ENCODE measurements around the gene FAM43B. TPM values are rescaled to one million over a fixed set of nuclear protein-coding genes. Genes with fewer than 3 reads are reported as not detected.
A peak's percentile ranks its signal among the peaks of the same experiment; 100 is the strongest.

FAM43B gene
- total and polyA plus RNA-seq, 10 of the 15 experiments (the other 5 are each of a cell fraction or from before 2014, with no cell fraction given), result not detected

DNA sequence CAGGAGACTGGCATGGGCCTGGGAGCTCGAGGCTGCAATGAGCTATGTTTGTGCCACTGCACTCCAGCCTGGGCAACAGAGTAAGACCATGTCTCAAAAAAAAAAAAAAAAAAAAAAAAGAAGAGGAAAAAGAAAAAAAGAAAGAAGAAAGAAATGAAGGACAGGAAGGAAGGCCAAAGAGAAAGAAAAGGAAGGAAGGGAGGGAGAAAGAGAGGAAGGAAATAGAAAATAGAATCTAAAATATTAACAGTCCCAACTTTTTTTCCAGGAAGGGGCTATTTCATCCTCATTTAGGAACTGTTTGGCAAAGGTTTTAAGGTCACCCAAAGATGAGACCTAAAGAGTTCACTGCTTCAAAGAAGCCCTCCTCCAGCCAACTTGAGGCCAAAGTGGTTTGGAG is 46.9 kb upstream of the FAM43B start:
- in situ Hi-C loops (cut with MboI), result no loop called here

More for the DNA sequence above, 46.9 kb upstream of the FAM43B start:
- RAD21 ChIA-PET (ENCODE audit: unreplicated experiment), result no interaction called here
- no peaks in the 10 kb centered on the region for H3K4me1 ChIP-seq (ENCODE audit: control insufficient read depth, insufficient read depth, low read length)
- no peak for TF ChIP-seq MTA3 (IDR thresholded peaks at IDR 0.05; ENCODE audit: borderline replicate concordance, low read length)
- TF ChIP-seq, protein P1, sequence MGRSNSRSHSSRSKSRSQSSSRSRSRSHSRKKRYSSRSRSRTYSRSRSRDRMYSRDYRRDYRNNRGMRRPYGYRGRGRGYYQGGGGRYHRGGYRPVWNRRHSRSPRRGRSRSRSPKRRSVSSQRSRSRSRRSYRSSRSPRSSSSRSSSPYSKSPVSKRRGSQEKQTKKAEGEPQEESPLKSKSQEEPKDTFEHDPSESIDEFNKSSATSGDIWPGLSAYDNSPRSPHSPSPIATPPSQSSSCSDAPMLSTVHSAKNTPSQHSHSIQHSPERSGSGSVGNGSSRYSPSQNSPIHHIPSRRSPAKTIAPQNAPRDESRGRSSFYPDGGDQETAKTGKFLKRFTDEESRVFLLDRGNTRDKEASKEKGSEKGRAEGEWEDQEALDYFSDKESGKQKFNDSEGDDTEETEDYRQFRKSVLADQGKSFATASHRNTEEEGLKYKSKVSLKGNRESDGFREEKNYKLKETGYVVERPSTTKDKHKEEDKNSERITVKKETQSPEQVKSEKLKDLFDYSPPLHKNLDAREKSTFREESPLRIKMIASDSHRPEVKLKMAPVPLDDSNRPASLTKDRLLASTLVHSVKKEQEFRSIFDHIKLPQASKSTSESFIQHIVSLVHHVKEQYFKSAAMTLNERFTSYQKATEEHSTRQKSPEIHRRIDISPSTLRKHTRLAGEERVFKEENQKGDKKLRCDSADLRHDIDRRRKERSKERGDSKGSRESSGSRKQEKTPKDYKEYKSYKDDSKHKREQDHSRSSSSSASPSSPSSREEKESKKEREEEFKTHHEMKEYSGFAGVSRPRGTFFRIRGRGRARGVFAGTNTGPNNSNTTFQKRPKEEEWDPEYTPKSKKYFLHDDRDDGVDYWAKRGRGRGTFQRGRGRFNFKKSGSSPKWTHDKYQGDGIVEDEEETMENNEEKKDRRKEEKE (IDR thresholded peaks at IDR 0.05), result no peak
- TF ChIP-seq FOXM1 (IDR thresholded peaks at IDR 0.05; ENCODE audit: low read depth, low read length), result no peak
- no peak for TF ChIP-seq NRF1 (conservative IDR thresholded peaks at IDR 0.05; ENCODE audit: low read depth, low read length)
- TF ChIP-seq HDAC6 (IDR thresholded peaks at IDR 0.05; ENCODE audit: unreplicated experiment), result no peak
- TF ChIP-seq EP300 (IDR thresholded peaks at IDR 0.05; ENCODE audit: borderline replicate concordance in 1 of 2, control insufficient read depth in 1 of 2, low read depth in 2 of 2, low read length in 2 of 2), result no peak
- TF ChIP-seq ATF3 (IDR thresholded peaks at IDR 0.05; ENCODE audit: borderline replicate concordance, extremely low read depth, low read depth, low read length), result no peak
- no peak for TF ChIP-seq NBN (IDR thresholded peaks at IDR 0.05)
- no peak for TF ChIP-seq MXI1 (IDR thresholded peaks at IDR 0.05; ENCODE audit: low read depth, low read length)
- TF ChIP-seq SKIL (IDR thresholded peaks at IDR 0.05; ENCODE audit: low read depth, poor library complexity, severe bottlenecking), result no peak
- TF ChIP-seq ZNF274 (IDR thresholded peaks at IDR 0.05; ENCODE audit: insufficient read depth, insufficient read length), result no peak
- TF ChIP-seq HCFC1 (IDR thresholded peaks at IDR 0.05; ENCODE audit: low read length), result no peak
- no peak for TF ChIP-seq SREBF2 (IDR thresholded peaks at IDR 0.05; ENCODE audit: low read length)
- TF ChIP-seq TAF1 (IDR thresholded peaks at IDR 0.05; ENCODE audit: borderline replicate concordance, low read depth, low read length), result no peak
- no peak for TF ChIP-seq MYB (IDR thresholded peaks at IDR 0.05; ENCODE audit: borderline replicate concordance, low read depth, low read length)
- TF ChIP-seq TCF12 (IDR thresholded peaks at IDR 0.05; ENCODE audit: low read depth, low read length), result no peak
- TF ChIP-seq PML (IDR thresholded peaks at IDR 0.05; ENCODE audit: low read length), result no peak
- H2AFZ ChIP-seq (ENCODE audit: control insufficient read depth, low read depth, low read length), result no peak overlapping the region
- no peak for FAIRE-seq
- intact Hi-C loops (cut with micrococcal nuclease; ENCODE audit: unreplicated experiment), result no loop called here
- BruUV-seq (replicated peaks), result no TSS peak
- no peak overlapping the region for H3K4me3 ChIP-seq
- no peaks in the 10 kb centered on the region for H3K27me3 ChIP-seq (replicated peaks in 1 of 2; ENCODE audit: control insufficient read depth in 2 of 2, insufficient read depth in 2 of 2, low read length in 1 of 2)
- H3K79me2 ChIP-seq (ENCODE audit: control insufficient read depth, insufficient read depth, low read length), result peaks cover 10% of the 10 kb centered on the region
- SMC1A ChIA-PET (ENCODE audit: uncharacterized antibody, unreplicated experiment), result interaction anchor here (1.0 kb wide), 1 partner anchor 10 kb away, joined by 4 read pairs; no protein-coding TSS in a partner anchor
- CTCF ChIA-PET, result interaction anchor here (0.5 to 1.3 kb wide), 2 partner anchors 11 to 1950 kb away, joined by 3 read pairs; no protein-coding TSS in a partner anchor
- no peak for ATAC-seq
- DNase-seq (ENCODE audit: low read depth, low spot score), result no peak
- H3K9ac ChIP-seq (ENCODE audit: control insufficient read depth, insufficient read depth, low read length), result no peak overlapping the region
- no peaks in the 10 kb centered on the region for H4K20me1 ChIP-seq (ENCODE audit: control insufficient read depth, insufficient read depth)
- H3K36me3 ChIP-seq (ENCODE audit: control insufficient read depth in 2 of 2, insufficient read depth in 2 of 2, low read length in 1 of 2), result peaks cover 7 to 9% of the 10 kb centered on the region in 2 experiments
- POLR2A ChIA-PET, result interaction anchor here (0.5 to 0.6 kb wide), 2 partner anchors 186 to 615 kb away, joined by 3 to 6 read pairs; no protein-coding TSS in a partner anchor
- WGBS (ENCODE audit: insufficient coverage, insufficient replicate concordance, low lambda C conversion rate, missing lambda C conversion rate), result 22% methylated on average over 1 of the region's 1 CpG
- 0 out of 2 replicates have a peak overlapping the region, but pooled peaks have one; percentile 5 for H3K4me2 ChIP-seq (ENCODE audit: control insufficient read depth, insufficient read depth)
- H3K27ac ChIP-seq (ENCODE audit: control insufficient read depth, insufficient read depth), result no peak overlapping the region
- H3K9me3 ChIP-seq (replicated peaks; ENCODE audit: control insufficient read depth, insufficient read depth, low read length), result no peaks in the 10 kb centered on the region

Data from GM12878 (cell line).